ENCODE results near the gene ACIN1. TPM values are rescaled to one million over a fixed set of nuclear protein-coding genes. Genes with fewer than 3 reads are reported as not detected.

ACIN1 gene
- total and polyA plus RNA-seq, 2 of the 13 experiments (the other 11 are each of a cell fraction or from before 2014, with no cell fraction given), result 165 to 183 TPM

DNA sequence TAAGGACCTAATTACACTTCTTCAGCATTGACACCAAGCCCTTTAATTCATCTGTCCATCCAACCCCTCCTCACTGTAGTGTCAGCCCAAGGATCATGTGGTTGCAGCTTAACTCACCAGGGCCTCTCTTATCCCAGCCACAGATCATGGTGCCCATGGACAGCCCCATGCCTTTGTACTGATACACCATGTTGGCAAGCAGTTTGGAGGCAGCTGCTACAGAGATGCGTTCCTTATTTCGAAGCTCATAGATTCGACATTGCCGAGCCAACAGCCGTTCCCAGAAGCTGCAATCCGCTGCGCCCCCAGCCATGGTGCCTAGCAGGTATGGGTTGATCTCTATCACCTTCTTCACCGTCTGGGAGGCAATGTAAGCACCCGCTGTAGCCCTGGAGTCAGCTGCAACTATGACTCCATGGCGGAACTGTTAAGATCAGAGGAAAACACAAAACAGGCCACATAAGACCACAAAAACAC lies 61.6 kb downstream of the ACIN1 start (continued):
- TF ChIP-seq, protein P1, sequence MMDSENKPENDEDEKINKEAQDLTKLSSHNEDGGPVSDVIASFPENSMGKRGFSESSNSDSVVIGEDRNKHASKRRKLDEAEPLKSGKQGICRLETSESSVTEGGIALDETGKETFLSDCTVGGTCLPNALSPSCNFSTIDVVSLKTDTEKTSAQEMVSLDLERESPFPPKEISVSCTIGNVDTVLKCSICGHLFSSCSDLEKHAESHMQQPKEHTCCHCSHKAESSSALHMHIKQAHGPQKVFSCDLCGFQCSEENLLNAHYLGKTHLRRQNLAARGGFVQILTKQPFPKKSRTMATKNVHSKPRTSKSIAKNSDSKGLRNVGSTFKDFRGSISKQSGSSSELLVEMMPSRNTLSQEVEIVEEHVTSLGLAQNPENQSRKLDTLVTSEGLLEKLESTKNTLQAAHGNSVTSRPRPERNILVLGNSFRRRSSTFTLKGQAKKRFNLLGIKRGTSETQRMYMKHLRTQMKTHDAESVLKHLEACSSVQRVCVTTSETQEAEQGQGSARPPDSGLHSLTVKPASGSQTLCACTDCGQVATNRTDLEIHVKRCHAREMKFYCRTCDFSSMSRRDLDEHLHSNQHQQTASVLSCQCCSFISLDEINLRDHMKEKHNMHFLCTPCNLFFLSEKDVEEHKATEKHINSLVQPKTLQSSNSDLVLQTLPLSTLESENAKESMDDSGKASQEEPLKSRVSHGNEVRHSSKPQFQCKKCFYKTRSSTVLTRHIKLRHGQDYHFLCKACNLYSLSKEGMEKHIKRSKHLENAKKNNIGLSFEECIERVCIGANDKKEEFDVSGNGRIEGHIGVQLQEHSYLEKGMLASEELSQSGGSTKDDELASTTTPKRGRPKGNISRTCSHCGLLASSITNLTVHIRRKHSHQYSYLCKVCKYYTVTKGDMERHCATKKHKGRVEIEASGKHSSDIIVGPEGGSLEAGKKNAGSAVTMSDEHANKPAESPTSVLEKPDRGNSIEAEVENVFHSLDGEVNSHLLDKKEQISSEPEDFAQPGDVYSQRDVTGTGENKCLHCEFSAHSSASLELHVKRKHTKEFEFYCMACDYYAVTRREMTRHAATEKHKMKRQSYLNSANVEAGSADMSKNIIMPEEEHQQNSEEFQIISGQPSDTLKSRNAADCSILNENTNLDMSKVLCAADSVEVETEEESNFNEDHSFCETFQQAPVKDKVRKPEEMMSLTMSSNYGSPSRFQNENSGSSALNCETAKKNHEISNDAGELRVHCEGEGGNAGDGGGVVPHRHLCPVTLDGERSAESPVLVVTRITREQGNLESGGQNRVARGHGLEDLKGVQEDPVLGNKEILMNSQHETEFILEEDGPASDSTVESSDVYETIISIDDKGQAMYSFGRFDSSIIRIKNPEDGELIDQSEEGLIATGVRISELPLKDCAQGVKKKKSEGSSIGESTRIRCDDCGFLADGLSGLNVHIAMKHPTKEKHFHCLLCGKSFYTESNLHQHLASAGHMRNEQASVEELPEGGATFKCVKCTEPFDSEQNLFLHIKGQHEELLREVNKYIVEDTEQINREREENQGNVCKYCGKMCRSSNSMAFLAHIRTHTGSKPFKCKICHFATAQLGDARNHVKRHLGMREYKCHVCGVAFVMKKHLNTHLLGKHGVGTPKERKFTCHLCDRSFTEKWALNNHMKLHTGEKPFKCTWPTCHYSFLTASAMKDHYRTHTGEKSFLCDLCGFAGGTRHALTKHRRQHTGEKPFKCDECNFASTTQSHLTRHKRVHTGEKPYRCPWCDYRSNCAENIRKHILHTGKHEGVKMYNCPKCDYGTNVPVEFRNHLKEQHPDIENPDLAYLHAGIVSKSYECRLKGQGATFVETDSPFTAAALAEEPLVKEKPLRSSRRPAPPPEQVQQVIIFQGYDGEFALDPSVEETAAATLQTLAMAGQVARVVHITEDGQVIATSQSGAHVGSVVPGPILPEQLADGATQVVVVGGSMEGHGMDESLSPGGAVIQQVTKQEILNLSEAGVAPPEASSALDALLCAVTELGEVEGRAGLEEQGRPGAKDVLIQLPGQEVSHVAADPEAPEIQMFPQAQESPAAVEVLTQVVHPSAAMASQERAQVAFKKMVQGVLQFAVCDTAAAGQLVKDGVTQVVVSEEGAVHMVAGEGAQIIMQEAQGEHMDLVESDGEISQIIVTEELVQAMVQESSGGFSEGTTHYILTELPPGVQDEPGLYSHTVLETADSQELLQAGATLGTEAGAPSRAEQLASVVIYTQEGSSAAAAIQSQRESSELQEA (CRISPR knock-in tag; IDR thresholded peaks at IDR 0.05; ENCODE audit: not compliant biosample characterization), result no peak
- TF ChIP-seq MXI1 (IDR thresholded peaks at IDR 0.05; ENCODE audit: borderline replicate concordance, low read depth, low read length) (no peak), HHEX (CRISPR knock-in tag; IDR thresholded peaks at IDR 0.05) (no peak), SIX1 (CRISPR knock-in tag; IDR thresholded peaks at IDR 0.05; ENCODE audit: borderline replicate concordance) (no peak), PAF1 (CRISPR knock-in tag; IDR thresholded peaks at IDR 0.05) (0 out of 2 replicates have a peak, but pooled peaks have one; percentile 59)
- TF ChIP-seq, protein P2, sequence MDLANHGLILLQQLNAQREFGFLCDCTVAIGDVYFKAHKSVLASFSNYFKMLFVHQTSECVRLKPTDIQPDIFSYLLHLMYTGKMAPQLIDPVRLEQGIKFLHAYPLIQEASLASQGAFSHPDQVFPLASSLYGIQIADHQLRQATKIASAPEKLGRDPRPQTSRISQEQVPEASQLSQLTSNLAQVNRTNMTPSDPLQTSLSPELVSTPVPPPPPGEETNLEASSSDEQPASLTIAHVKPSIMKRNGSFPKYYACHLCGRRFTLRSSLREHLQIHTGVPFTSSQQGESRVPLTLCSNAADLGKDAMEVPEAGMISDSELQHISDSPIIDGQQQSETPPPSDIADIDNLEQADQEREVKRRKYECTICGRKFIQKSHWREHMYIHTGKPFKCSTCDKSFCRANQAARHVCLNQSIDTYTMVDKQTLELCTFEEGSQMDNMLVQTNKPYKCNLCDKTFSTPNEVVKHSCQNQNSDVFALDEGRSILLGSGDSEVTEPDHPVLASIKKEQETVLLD (CRISPR knock-in tag; IDR thresholded peaks at IDR 0.05; ENCODE audit: low read depth), result no peak
- TF ChIP-seq, protein P3, sequence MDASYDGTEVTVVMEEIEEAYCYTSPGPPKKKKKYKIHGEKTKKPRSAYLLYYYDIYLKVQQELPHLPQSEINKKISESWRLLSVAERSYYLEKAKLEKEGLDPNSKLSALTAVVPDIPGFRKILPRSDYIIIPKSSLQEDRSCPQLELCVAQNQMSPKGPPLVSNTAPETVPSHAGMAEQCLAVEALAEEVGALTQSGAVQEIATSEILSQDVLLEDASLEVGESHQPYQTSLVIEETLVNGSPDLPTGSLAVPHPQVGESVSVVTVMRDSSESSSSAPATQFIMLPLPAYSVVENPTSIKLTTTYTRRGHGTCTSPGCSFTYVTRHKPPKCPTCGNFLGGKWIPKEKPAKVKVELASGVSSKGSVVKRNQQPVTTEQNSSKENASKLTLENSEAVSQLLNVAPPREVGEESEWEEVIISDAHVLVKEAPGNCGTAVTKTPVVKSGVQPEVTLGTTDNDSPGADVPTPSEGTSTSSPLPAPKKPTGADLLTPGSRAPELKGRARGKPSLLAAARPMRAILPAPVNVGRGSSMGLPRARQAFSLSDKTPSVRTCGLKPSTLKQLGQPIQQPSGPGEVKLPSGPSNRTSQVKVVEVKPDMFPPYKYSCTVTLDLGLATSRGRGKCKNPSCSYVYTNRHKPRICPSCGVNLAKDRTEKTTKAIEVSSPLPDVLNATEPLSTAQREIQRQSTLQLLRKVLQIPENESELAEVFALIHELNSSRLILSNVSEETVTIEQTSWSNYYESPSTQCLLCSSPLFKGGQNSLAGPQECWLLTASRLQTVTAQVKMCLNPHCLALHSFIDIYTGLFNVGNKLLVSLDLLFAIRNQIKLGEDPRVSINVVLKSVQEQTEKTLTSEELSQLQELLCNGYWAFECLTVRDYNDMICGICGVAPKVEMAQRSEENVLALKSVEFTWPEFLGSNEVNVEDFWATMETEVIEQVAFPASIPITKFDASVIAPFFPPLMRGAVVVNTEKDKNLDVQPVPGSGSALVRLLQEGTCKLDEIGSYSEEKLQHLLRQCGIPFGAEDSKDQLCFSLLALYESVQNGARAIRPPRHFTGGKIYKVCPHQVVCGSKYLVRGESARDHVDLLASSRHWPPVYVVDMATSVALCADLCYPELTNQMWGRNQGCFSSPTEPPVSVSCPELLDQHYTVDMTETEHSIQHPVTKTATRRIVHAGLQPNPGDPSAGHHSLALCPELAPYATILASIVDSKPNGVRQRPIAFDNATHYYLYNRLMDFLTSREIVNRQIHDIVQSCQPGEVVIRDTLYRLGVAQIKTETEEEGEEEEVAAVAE (CRISPR knock-in tag; IDR thresholded peaks at IDR 0.05; ENCODE audit: borderline replicate concordance), result no peak
- TF ChIP-seq, protein P4, sequence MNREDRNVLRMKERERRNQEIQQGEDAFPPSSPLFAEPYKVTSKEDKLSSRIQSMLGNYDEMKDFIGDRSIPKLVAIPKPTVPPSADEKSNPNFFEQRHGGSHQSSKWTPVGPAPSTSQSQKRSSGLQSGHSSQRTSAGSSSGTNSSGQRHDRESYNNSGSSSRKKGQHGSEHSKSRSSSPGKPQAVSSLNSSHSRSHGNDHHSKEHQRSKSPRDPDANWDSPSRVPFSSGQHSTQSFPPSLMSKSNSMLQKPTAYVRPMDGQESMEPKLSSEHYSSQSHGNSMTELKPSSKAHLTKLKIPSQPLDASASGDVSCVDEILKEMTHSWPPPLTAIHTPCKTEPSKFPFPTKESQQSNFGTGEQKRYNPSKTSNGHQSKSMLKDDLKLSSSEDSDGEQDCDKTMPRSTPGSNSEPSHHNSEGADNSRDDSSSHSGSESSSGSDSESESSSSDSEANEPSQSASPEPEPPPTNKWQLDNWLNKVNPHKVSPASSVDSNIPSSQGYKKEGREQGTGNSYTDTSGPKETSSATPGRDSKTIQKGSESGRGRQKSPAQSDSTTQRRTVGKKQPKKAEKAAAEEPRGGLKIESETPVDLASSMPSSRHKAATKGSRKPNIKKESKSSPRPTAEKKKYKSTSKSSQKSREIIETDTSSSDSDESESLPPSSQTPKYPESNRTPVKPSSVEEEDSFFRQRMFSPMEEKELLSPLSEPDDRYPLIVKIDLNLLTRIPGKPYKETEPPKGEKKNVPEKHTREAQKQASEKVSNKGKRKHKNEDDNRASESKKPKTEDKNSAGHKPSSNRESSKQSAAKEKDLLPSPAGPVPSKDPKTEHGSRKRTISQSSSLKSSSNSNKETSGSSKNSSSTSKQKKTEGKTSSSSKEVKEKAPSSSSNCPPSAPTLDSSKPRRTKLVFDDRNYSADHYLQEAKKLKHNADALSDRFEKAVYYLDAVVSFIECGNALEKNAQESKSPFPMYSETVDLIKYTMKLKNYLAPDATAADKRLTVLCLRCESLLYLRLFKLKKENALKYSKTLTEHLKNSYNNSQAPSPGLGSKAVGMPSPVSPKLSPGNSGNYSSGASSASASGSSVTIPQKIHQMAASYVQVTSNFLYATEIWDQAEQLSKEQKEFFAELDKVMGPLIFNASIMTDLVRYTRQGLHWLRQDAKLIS (CRISPR knock-in tag; IDR thresholded peaks at IDR 0.05), result no peak
- TF ChIP-seq, protein P5, sequence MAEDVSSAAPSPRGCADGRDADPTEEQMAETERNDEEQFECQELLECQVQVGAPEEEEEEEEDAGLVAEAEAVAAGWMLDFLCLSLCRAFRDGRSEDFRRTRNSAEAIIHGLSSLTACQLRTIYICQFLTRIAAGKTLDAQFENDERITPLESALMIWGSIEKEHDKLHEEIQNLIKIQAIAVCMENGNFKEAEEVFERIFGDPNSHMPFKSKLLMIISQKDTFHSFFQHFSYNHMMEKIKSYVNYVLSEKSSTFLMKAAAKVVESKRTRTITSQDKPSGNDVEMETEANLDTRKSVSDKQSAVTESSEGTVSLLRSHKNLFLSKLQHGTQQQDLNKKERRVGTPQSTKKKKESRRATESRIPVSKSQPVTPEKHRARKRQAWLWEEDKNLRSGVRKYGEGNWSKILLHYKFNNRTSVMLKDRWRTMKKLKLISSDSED (CRISPR knock-in tag; IDR thresholded peaks at IDR 0.05), result no peak

Data from HepG2 (cell line).